HG03354 (cell line): ENCODE results near the gene CPNE1.

Experiments
- ATAC-seq: cut with Tn5 transposase; IDR thresholded peaks from one replicate; pipeline ENCODE4 v1.9.1; 2021; ENCODE audit warnings: mild to moderate bottlenecking; ENCODE audit not compliant: unreplicated experiment, poor library complexity, severe bottlenecking

The CPNE1 gene

GRCh38 chr20:35579196-35579595 is 85.5 kb downstream of the CPNE1 start:
- no peak for ATAC-seq

GRCh38 chr20:35578469-35578868 is 86.2 kb downstream of the CPNE1 start:
- ATAC-seq: no peak

GRCh38 chr20:35576816-35577215 is 87.9 kb downstream of the CPNE1 start:
- no peak for ATAC-seq
